Activated CD4-positive, alpha-beta memory T cell treated with anti-CD3 and anti-CD28 coated beads, Interleukin-2, amount 10 ng/mL, durations not matched to agents 7 days and 5 days (primary cell): ENCODE data around the gene PRPF6. TPM values are rescaled to one million over a fixed set of nuclear protein-coding genes. Genes with fewer than 3 reads are reported as not detected.

ENCODE experiments used
- CTCF ChIA-PET: fragments of 350-600 bp; sonication (Branson Sonifier 250); formaldehyde crosslinking; loops from one replicate; lab custom pipeline; 2021; ENCODE audit warnings: antibody characterized with exemption, inconsistent platforms; lab: Charles Lee
- POLR2A ChIA-PET: fragments of 350-600 bp; sonication (Branson Sonifier 250); formaldehyde crosslinking; loops from one replicate; lab custom pipeline; 2021; ENCODE audit warnings: antibody characterized with exemption; lab: Charles Lee
- DNase-seq: peaks from one replicate; pipeline ENCODE4 v3.0.0-alpha.2; 2020
- H3K27ac Mint-ChIP-seq: one replicate; pipeline ENCODE4 v1.8.0; 2021; ENCODE audit warnings: mild to moderate bottlenecking, mixed read lengths
- H3K27me3 Mint-ChIP-seq: one replicate; pipeline ENCODE4 v1.8.0; 2021; ENCODE audit warnings: mixed read lengths
- H3K36me3 Mint-ChIP-seq: one replicate; pipeline ENCODE4 v1.8.0; 2021; ENCODE audit warnings: low read depth, mixed read lengths
- H3K4me1 Mint-ChIP-seq: one replicate; pipeline ENCODE4 v1.8.0; 2021; ENCODE audit warnings: mixed read lengths
- H3K4me3 Mint-ChIP-seq: one replicate; pipeline ENCODE4 v1.8.0; 2021; ENCODE audit warnings: mild to moderate bottlenecking, mixed read lengths
- H3K9me3 Mint-ChIP-seq: one replicate; pipeline ENCODE4 v1.8.0; 2021; ENCODE audit warnings: mixed read lengths
- total RNA-seq, 2 experiments: library from RNA; stranded (reverse); gene quantifications; one replicate each; pipeline ENCODE4 v1.2.3, GENCODE V29; 2021

The PRPF6 gene
- total RNA-seq, 2 experiments from 2014 or later: 58.4 to 60.4 TPM

DNA sequence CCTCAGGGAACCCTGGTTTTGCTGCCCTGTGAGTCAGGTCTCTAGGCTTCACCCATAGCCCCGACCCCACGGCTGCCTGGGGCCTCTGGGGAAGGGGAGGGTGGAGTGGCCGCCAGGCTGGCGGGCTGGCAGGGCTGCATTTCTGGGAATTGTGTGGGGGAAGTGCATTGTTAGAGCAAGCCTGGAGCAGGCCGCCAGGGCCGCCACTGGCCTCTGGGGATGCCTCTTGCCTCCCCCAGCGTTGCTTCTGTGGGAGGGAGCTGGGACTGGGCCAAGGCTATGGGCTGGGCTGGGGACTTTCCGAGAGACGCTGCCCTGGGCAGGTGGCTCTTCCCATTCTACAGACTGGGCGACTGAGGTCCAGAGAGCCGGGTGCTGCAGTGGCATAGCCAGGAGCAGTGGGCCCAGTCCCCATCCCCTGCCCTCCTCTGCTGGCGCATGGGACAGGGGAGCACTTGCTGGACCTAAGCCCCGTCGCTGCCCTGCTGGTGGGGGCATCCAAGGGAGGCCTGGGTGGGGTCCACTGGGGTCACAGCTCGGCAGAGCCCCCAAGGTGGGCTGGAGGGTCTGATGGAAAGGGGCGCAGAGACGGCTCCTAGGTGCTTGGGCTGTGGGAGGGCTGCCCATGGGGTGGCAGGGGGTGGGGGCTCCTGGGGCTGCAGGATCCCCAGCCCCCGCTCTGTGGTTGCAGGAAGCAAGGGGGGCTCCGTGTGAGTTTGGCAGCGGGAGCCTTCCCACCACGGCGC is 75.1 kb downstream of the PRPF6 start:
- no peak for DNase-seq
- Mint-ChIP-seq H3K27me3 (peaks cover 13% of the 10 kb centered on the region), H3K27ac (no peak overlapping the region), H3K4me1 (peaks cover 34% of the 10 kb centered on the region), H3K4me3 (no peak overlapping the region), H3K36me3 (no peaks in the 10 kb centered on the region), H3K9me3 (no peaks in the 10 kb centered on the region)
- ChIA-PET POLR2A (interaction anchor here (3.0 kb wide), 1 partner anchor 17 kb away, joined by 12 read pairs; no protein-coding TSS in a partner anchor), CTCF (interaction anchor here (1.4 kb wide), 1 partner anchor 270 kb away, joined by 3 read pairs; no protein-coding TSS in a partner anchor)

DNA sequence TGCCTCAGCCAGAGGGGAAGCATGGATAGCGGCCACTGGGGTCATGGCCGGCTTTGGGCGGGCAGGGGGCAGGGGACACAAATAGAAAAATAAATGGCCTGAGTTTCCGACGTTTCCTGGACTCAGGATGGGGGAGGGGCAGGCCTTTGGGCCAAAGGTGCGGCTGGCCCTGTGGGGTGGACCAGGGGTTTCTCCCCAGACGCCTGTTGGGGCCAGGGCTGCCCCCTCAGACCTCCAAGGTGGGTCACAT is 75.6 kb downstream of the PRPF6 start:
- Mint-ChIP-seq H3K27me3 (peaks cover 11% of the 10 kb centered on the region), H3K4me1 (peaks cover 34% of the 10 kb centered on the region), H3K9me3 (no peaks in the 10 kb centered on the region), H3K27ac (no peak overlapping the region), H3K4me3 (no peak overlapping the region), H3K36me3 (no peaks in the 10 kb centered on the region)
- CTCF ChIA-PET: interaction anchor here (1.4 to 1.9 kb wide), 2 partner anchors 18 to 270 kb away, joined by 3 to 19 read pairs; no protein-coding TSS in a partner anchor
- no peak for DNase-seq
- POLR2A ChIA-PET: interaction anchor here (3.0 kb wide), 1 partner anchor 18 kb away, joined by 12 read pairs; no protein-coding TSS in a partner anchor

DNA sequence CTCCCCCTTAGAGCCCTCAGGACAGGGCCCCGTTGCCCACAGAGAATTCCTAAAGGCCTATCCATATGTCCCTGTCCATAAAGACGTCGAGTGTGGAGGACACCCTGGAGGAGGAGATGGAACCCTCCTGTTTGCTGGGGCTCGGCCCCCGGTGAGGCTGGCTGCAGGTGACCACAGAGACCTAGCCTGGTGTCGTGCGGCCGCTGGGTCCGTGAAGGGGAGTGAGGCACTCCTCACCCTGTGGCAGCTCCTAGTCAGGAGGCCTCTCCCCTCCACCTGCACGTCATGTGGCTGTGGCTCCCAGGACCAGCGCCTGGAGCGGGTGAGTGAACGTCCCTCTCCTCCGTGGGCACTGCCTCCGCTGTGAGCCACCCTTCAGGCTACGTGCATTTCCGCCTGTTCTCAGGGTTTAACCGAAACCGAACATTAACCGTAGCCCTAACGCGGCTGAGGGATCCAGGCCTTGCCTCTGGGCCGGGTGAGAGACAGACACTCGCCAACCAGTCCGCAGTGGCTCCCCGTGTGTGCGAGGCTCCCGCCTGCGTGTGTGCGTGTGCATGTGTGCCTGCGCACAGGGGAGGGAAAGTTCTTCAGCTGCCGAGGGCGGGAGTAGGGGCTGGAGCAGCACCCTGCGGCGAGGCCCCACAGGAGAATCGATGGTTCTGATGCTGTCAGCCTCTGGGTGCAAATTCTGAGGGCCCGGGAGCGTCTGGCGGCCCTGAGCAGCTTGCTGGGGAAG is 76.1 kb downstream of the PRPF6 start:
- POLR2A ChIA-PET: interaction anchor here (1.0 to 3.0 kb wide), 2 partner anchors 15 to 18 kb away, joined by 4 to 12 read pairs; no protein-coding TSS in a partner anchor
- H3K4me1 Mint-ChIP-seq: peaks cover 37% of the 10 kb centered on the region
- H3K4me3 Mint-ChIP-seq: peak overlapping the region; percentile 73
- no peaks in the 10 kb centered on the region for H3K9me3 Mint-ChIP-seq
- peak; percentile 45 for DNase-seq
- peak overlapping the region; percentile 75 for H3K27ac Mint-ChIP-seq
- no peaks in the 10 kb centered on the region for H3K36me3 Mint-ChIP-seq
- peaks cover 7% of the 10 kb centered on the region for H3K27me3 Mint-ChIP-seq
- CTCF ChIA-PET: interaction anchor here (0.7 to 1.9 kb wide), 8 partner anchors 9 to 484 kb away, joined by 3 to 19 read pairs (median 4); partner anchors contain the start of genes OPRL1, PRPF6 and RGS19

DNA sequence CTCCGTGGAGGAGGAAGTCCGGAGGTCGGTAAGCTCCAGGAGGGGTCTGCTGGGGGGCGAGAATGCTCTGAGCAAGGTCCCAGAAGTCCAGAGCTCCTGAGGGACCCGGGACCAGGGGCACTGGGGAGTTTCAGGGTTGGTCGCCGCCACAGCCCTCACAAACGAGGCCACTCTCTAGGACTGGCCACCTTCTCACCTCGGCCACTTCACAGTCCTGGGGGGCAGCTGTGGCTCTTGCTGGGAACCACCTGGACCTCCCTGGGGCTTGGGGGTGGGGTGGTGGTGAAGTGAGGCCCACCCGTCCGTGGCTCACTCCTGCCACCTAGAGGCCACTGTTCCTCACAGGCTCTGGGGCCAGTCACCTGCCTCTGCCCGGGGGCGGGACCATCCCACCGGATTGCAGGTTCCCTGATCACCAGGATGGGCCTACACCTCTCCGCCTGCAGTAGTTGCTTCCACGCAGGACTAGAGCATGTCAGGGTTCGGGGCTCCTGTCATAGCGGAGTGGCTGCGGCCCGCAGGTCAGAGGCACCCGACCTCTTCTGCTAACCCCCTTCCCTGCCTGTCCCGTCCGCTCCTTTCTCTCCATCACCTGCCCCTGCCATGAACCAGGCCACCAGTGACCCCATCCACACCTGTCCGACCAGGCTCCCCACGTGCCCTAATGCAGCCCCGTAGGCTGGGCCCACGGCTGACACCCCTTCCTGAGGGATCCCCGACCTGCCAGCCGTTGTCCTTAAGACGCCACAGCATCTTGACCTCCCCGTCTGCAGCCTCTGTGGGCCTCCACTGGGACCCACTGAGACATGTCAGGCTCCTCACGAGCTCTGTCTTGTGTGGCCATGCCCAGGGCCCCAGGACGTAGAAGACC is 76.9 kb downstream of the PRPF6 start:
- ChIA-PET CTCF (interaction anchor here (0.7 to 1.9 kb wide), 9 partner anchors 8 to 484 kb away, joined by 3 to 19 read pairs (median 3); partner anchors contain the start of genes OPRL1, PRPF6 and RGS19), POLR2A (interaction anchor here (1.0 to 3.0 kb wide), 2 partner anchors 16 to 19 kb away, joined by 4 to 12 read pairs; no protein-coding TSS in a partner anchor)
- Mint-ChIP-seq H3K36me3 (no peaks in the 10 kb centered on the region), H3K4me3 (peak overlapping the region; percentile 73), H3K4me1 (peaks cover 44% of the 10 kb centered on the region), H3K27me3 (peaks cover 7% of the 10 kb centered on the region), H3K27ac (peak overlapping the region; percentile 75), H3K9me3 (no peaks in the 10 kb centered on the region)
- peak; percentile 86 for DNase-seq

DNA sequence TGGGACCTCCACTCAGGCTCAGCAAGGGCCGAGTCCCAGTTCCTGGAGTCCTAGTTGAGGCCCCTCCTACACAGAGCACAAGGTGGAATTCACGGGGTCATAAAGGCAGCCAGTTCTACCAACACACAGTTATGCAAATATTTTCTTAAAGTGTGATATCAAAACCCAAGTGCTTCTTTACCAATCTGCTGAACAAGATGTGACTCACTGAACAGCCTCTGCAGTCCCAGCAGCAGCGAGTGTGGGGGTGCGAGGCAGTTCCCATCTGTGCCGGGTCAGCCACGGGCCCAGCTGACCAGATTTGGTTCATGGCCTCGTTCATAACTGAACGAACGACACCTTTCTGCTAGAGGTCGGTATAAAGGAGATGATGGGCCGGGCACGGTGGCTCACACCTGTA is 77.6 kb downstream of the PRPF6 start:
- H3K36me3 Mint-ChIP-seq: no peaks in the 10 kb centered on the region
- H3K27ac Mint-ChIP-seq: no peak overlapping the region
- peaks cover 44% of the 10 kb centered on the region for H3K4me1 Mint-ChIP-seq
- CTCF ChIA-PET: interaction anchor here (1.1 to 1.3 kb wide), 2 partner anchors 18 to 20 kb away, joined by 3 read pairs; no protein-coding TSS in a partner anchor
- POLR2A ChIA-PET: interaction anchor here (3.0 kb wide), 1 partner anchor 20 kb away, joined by 12 read pairs; no protein-coding TSS in a partner anchor
- peak overlapping the region; percentile 73 for H3K4me3 Mint-ChIP-seq
- no peak for DNase-seq
- H3K9me3 Mint-ChIP-seq: no peaks in the 10 kb centered on the region
- peaks cover 2% of the 10 kb centered on the region for H3K27me3 Mint-ChIP-seq

DNA sequence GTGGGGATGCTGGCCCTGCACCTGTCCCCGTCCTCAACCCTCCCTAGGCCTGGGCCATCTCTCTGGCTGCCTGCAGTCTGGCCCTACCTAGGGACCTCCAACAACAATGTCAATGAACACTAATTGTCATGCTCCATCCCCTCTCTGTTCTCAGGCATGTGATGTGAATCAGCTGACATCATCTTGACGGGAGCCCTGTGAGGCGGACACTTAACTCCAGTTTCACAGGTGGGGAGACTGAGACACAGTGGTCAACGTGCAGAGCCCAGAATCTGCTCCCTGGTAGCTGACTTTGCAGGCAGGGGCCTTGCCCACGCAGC is 81.3 kb downstream of the PRPF6 start:
- peak overlapping the region; percentile 82 for H3K4me3 Mint-ChIP-seq
- peaks cover 66% of the 10 kb centered on the region for H3K4me1 Mint-ChIP-seq
- H3K9me3 Mint-ChIP-seq: no peaks in the 10 kb centered on the region
- no peak overlapping the region for H3K27ac Mint-ChIP-seq
- peaks cover 5% of the 10 kb centered on the region for H3K36me3 Mint-ChIP-seq
- no peak for DNase-seq
- CTCF ChIA-PET: interaction anchor here (0.9 to 3.6 kb wide), 11 partner anchors 8 to 524 kb away, joined by 3 to 27 read pairs (median 3); partner anchors contain the start of genes OPRL1, PRPF6, RGS19 and SAMD10
- no peaks in the 10 kb centered on the region for H3K27me3 Mint-ChIP-seq
- POLR2A ChIA-PET: interaction anchor here (1.1 to 1.9 kb wide), 8 partner anchors 9 to 326 kb away, joined by 3 to 14 read pairs (median 5); partner anchors contain the start of genes LIME1, RGS19, SAMD10 and UCKL1

DNA sequence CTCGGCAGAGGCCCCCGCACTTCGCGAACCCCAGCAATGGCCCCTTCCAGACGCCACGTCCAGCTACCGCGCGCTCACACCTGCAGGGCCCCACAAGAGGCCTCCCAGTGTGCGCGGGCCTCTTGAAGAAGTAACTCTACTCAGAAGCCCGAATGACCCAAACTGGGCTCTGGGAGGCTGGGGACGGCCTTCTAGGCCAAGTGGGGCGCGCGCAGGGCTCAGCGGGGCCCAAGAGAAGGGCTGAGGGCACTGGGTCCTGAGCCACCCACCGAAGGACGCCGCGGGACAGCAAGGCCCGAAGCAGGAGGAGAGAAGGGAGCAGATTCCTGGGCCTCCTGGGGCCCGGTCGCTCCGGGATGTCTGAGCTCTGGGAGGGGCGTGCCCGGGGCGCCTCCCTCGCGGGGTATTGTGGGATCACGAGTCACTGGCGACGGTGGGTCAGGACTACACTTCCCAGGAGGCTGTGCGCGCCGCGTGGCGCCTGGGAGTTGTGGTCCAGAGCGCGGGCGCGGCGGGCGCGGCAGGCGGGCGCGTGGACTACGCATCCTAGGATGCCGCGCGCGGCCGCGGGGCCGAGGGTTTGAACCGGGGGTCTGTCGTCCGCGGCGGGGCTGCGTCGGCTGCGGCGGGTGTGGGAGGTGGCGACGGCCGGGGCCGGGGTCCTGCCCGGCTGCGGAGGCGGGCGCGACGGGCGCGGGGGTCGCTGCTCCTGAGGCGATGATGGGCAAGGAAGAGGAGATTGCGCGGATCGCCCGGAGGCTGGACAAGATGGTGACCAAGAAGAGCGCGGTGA is 81.9 kb downstream of the PRPF6 start, which contains the start of gene TCEA2:
TSS of gene TCEA2 (plus strand) at position 603 of the 793 bp plus-strand sequence. CDS start at position 718, 115 bp downstream.
- Mint-ChIP-seq H3K4me3 (peak within 1 kb of the TSS; percentile 82), H3K36me3 (peaks cover 5% of the 10 kb centered on the region), H3K27ac (peak within 1 kb of the TSS; percentile 89), H3K27me3 (no peaks in the 10 kb centered on the region), H3K4me1 (peaks cover 65% of the 10 kb centered on the region), H3K9me3 (no peaks in the 10 kb centered on the region)
- ChIA-PET CTCF (interaction anchor here (0.9 to 3.6 kb wide), 11 partner anchors 8 to 525 kb away, joined by 3 to 27 read pairs (median 3); partner anchors contain the start of genes OPRL1, PRPF6, RGS19 and SAMD10), POLR2A (interaction anchor here (1.1 to 1.9 kb wide), 8 partner anchors 9 to 326 kb away, joined by 3 to 14 read pairs (median 5); partner anchors contain the start of genes LIME1, RGS19, SAMD10 and UCKL1)
- peak; percentile 97 for DNase-seq

DNA sequence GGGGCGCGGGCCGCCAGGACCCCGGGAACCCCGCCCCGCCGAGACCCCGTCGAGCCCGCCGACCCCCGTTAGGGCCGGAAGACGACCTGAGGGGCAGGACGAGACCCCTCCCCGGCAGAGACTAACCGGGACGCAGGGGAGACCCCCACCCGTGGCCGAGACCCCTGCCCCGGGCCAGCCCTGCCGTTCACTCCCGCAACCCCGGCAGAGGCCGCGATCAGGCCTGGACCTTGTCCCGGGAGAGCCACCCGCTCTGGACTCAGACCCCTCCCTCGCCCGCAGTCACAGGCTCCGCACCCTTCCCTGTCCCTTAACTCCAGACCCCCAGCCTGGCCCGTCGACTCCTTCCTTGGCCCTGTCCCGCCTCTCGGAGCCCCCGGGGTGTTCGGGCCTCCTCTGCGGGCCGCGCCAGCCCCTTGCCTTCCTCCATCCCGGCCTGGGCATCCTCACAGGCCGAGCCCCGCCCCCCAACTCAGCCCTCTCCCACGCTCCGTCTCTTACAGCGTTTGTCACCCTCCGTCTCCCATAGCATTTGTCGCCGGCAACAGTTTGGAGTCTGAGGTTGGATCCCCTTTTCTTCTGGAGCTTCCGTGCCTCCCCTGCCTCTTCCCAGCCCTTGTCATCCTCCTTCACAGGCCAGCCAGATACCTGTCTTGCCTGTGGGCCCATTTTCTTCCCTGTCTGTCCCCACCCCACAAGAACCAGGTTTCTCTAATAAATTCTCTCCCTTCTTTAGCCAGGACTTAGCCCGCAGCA is 82.6 kb downstream of the PRPF6 start:
- Mint-ChIP-seq H3K9me3 (no peaks in the 10 kb centered on the region), H3K27ac (peak overlapping the region; percentile 89), H3K27me3 (no peaks in the 10 kb centered on the region), H3K4me3 (peak overlapping the region; percentile 82), H3K36me3 (peaks cover 5% of the 10 kb centered on the region), H3K4me1 (peaks cover 64% of the 10 kb centered on the region)
- POLR2A ChIA-PET: interaction anchor here (1.0 to 4.6 kb wide), 11 partner anchors 9 to 107 kb away, joined by 3 to 74 read pairs (median 6); partner anchors contain the start of genes LKAAEAR1, OPRL1, PRPF6 and RGS19
- DNase-seq: no peak
- CTCF ChIA-PET: interaction anchor here (1.0 to 3.6 kb wide), 9 partner anchors 9 to 526 kb away, joined by 3 to 27 read pairs (median 4); partner anchors contain the start of genes OPRL1, PRPF6, RGS19 and SAMD10

DNA sequence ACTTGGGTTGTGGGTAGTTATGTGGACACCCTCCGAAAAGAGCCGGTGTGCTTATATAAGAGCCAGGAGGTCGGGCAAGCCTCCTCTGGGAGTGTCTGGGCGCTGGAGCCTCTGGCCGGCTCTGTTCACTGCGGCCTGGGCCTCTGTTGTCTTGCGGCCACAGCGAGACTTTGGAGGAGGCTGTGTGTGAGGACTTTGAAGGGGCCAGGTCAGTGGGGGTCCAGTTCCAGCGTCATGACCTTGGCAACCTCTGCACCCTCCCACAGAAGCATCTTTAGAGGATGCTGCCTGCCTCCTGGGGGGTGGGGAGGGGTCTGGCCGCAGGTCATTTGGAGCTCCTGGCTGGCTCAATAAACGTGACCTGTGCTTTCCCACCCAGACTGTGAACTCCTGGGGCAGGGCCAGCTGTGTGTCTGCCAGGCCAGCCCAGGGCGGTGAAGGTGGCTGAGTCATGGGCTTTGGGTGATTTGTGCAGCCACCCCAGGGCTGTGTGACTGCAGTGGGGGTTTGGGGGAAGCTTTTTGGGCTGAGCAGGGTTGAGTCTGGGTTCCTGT is 83.3 kb downstream of the PRPF6 start:
- Mint-ChIP-seq H3K27ac (peak overlapping the region; percentile 89), H3K36me3 (peaks cover 5% of the 10 kb centered on the region), H3K4me1 (peaks cover 65% of the 10 kb centered on the region), H3K4me3 (peak overlapping the region; percentile 82), H3K9me3 (no peaks in the 10 kb centered on the region), H3K27me3 (no peaks in the 10 kb centered on the region)
- ChIA-PET CTCF (no interaction called here), POLR2A (interaction anchor here (1.0 to 4.6 kb wide), 6 partner anchors 9 to 83 kb away, joined by 3 to 74 read pairs (median 4); partner anchors contain the start of genes LKAAEAR1, OPRL1, PRPF6 and RGS19)
- DNase-seq: no peak
